ENCODE measurements around the gene GDPD4.

The GDPD4 gene

DNA sequence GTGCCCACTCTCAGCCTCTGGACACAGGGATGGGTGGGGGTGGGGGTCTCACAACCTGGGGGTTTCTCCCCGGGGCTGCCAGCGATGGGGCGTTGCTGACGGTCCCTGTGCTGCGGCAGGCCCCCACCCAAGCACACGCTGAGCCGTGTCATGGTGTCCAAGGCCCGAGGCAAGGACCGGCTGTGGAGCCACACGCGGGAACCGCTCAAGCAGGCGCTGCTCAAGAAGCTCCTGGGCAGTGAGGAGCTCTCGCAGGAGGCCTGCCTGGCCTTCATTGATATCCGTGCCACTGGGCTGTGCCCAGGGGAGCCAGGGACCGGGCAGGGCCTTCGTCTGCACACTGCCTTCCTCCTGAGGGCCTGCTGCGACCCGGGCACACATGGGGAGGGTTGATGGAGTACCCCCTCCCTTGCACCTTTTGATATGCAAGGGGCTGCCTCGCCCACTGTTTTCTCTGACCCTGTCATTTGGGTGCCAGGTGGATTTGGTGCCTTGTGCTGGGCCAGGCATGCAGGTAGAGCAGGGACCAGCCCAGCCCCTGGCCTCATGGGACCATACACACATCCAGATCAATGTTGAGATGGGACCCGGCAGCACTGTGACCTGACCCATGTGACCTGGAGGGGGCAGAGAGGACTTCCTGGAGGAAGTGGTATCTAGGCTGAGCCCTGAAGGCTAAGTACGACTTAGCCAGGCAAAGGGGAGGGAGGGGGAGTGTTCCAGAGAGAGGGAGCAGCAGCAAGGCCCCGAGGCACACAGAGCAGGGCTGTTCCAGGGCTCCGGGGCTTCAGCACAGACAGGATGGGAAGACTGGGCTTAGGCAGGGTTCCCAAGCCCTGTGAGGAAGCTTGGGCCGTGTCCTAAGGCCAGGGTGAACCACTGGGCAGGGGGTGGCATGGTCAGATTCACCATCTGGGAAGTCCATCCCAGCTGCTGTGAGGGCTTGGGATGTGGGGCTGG, 98.3 kb downstream of the GDPD4 start:
- DNase-seq = no peak

DNA sequence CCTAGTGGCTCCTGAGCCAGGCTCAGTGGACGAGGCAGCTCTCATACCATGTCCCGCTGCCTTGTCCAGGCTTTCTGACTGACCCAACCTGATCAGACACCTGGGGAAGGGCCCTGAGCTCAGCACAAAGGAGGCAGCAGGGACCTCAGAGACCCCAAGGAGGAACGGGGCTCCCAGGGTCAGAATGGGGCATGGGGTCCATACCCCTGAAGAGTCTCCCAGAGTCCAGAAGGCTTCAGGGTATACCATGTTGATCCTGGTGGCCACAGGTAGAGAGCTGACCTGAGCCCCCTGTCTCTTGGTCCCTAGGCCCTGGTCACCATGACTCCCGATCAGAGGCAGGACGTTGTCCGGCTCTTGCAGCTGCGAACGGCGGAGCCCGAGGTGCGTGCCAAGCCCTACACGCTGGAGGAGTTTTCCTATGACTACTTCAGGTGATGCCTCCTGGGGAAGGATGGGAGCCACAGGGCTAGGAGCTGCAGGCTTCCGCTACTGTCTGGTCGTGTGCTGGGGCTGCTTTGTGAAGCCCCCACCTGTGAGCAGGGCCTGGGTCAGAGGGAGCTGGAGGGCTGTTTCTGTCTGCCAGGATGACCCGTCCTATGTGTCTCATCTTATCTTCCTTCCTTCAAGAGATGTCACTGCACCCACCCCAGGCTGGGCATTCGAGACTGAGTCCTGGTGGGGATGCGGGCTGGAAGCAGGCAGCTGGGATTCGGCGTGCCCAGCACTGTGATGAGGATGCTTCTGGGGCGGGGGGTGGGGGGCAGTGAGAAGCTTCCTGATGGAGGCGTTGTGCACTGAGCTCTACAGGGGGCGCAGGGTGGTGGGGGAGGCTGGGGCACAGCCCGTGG, 99.3 kb downstream of the GDPD4 start:
- no peak for DNase-seq

DNA sequence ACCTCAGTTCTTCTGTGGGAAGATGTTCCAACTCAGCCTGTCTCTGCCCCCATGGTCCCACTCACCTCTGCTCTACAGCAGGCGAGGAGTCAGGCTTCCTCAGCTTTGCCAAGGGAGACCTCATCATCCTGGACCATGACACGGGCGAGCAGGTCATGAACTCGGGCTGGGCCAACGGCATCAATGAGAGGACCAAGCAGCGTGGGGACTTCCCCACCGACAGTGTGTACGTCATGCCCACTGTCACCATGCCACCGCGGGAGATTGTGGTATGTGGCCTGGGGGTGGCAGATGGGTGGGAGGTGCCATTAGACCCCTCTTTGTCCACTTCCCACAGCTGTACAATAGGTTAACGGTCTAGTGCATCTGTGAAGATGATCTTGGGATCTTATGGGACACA, 100.1 kb downstream of the GDPD4 start:
- no peak for DNase-seq

DNA sequence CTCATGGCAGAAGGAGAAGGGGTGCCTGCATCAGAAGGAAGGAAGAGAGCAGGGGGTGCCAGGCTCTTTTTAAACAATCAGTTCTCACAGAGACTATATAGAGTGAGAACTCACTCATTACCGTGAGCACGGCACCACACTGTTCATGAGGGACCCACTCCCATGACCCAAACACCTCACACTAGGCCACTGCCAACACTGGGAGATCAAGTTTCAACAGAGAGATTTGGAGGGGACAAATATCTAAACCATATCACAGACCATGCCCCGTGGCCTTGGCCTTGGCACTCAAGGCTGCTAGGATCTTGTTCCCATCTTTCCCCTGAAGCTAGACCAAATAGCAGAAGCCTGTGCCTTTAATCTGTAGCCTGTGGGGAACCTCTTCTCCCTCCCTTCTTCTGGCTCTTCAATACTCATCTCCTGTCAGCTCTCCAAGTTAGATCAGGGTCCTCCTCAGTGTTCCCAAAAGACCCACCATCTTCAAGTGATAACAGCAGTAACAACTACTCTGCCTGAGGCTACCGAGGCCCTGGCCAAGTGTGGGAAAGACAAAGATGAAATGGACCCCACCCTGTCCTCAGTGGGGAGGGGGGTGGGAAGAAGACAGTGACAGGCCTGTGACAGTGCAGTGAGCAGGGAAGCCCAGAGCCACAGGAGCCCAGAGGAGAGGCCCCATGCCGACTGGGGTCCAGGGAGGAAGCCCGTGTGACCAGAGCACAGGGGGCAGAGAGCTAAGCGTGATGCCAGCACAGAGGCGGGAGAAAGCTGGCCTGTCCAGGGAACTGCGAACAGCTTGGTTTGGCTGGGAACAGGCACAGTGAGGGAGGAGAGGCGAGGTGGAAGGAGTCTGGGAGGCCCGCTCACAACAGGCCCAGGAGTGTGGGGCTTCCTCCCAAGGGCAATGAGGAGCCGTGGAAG, 100.9 kb downstream of the GDPD4 start:
- no peak for DNase-seq

DNA sequence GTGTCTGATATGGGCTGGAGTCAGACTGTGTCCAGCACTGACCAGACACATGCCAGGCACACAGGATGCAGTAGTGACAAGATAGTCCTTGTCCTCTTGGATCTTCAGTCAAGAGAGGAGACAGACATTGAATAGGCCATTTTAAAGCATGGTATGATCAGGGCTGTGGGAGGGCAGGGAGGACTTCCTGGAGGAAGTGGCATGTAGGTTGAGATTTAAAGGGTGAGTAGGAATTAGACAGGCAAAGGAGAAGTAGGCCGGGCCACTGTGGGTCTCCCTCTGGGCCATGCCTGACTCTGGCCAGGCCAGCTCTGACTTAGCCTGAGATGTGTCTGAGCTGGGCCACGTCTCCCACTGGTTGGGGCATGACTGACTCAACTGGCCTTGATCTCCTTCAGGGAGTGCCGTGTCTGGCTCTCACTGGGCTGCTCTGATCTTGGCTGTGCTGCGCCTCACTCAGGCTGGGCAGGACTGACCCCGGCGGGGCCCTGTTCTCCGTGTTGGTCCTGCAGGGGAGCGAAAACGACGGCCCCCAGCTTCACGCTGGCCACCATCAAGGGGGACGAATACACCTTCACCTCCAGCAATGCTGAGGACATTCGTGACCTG, 102.2 kb downstream of the GDPD4 start:
- DNase-seq = no peak

DNA sequence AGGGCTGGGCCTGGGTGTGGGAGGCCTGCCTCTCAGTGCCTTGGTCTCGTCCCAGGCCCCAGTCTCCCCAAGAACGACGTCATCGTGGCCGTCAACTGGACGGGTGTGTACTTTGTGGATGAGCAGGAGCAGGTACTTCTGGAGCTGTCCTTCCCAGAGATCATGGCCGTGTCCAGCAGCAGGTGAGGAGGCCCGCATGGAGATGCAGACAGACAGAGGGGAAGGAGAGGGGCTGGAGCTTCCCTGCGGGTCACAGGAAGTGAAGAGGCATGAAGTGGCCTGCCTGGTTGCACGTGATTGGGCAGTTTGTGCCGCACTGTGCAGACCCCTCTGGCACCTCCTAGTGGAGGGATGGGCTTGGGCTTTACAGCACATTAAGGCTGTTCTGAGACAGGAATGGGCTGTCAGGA, 103.0 kb downstream of the GDPD4 start:
- peak; percentile 29 for DNase-seq

DNA sequence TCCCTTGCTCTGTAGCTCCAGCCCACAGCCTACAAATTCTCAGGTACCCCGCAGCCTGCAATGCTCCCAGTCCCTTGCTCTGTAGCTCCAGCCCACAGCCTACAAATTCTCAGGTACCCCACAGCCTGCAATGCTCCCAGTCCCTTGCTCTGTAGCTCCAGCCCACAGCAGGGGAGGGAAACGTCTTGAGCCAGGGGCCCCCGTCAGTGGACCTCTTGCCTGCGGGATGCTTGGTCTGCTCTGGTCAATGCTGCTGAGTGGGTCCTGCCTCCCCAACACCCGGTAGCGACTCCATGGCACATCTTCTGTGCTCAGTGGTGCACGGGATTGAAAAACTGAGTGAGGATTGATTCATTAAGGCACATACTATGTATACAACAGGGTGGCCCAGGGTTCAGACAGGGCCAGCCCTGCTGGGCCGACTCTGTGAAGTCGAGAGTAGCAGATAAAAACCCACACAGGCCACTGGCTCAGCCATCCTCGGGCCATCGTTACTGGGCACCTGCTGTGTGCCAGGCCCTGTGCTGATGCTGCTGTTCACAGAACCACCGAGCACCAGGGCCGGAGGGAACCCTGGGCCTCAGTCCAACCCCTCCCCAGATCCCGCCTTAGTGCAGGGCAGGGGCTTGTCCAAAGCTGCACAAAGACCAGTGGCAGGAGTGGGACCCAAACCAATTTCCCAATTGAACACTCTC, 103.7 kb downstream of the GDPD4 start:
- DNase-seq = no peak

DNA sequence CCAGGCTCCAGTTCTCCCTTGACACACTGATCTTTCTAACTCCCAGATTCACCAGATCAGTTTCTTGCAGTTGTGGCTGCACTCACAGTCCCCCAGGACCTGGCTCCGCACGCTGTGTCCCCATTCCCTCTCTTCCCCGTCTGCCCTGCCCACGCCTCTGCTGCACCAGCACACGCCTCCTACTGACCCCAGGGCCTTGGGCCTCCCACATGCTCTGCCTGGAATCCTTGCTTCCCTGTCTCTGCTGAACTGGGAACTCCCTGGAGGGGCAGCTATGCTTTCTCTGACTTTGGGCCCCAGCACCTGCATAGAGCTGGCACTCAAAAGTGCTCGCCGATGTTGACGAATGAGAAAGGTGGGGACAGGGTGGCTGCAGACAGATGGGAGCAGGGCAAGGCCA, 104.5 kb downstream of the GDPD4 start:
- no peak for DNase-seq

DNA sequence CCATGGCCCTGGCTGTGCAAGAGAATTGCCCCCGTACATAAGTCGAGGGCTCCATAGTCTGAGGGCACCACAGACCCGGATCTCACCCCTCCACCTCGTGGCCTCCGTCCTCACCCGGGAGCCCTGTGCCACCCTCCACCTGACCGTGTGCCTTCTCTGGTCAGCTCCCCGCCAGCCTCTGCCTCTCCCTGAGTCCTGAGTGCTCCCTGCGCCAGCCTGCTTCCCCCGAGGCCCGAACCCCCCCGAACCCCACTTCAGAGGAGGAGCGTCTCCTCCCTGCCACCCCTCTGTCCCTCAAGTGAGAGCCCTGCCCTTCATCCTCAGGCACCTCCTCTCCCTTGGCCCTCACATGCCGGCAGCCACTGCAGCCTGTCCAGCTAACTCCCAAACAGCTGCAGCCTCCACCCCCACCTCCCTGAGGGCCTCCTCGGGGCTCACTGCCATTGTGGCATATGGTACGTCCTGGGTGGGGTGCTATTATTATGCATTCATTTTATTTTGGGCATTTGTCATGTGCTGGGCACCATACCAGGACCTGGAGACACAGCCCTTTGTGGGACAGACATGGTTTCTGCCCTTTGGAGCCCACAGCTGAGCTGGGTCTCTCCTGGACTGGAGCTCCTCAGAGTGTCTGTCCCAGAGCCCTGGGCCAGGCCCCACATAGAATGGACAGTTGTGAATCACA, 106.3 kb downstream of the GDPD4 start:
- no peak for DNase-seq

DNA sequence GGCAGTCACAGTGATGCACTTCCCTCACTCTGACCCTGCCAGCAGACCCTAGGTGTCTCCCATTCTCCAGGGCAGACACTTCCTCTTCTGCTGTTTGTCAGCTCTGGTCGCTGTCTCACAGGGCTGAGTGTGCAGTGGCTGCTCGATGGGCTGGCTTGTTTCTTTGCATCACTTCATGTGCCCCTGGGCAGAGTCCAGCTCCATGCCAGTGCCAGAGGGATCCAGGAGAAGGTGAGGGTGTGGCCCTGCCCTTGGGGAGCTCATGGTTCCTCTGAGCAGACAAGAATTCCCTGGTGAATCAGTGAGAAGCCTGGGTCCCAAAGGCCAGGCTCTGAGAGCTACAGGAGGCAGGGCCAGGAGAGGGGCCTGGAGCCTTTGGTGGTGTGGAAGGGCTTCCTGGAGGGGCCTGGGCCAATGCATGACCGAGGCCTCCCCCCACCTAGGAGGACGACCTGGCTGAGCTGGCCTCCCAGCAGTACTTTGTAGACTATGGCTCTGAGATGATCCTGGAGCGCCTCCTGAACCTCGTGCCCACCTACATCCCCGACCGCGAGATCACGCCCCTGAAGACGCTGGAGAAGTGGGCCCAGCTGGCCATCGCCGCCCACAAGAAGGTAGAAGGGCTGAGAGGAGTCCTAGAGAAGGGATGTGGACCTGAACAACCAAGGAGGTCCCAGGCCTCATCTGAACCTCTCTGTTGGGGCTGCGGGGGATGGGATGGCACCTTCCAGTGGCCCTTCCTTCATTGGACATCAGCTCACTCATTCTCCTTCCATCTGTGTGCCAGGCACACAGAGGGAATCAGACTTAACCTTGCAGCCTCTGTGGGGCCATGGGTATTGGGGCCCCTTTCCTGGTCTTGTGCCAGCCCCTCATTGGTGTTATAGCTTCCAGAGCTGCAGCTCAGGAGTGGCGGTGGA, 107.3 kb downstream of the GDPD4 start:
- DNase-seq = no peak

DNA sequence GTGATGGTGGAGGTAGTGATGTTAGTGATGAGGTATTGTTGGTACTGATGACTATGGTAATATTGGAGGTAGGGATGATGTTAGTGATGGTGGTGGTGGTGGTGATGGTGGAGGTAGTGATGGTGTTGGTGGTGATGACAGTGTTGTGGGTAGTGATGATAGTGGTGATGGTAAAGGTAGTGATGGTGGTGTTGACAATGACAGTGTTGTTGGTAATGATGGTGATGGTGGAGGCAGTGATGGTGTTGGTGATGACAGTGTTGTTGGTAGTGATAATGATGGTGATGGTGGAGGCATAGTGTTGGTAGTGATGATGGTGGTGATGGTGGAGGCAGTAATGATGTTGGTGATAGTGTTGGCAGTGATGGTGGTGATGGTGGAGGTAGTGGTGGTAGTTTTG, 108.3 kb downstream of the GDPD4 start:
- DNase-seq = no peak

DNA sequence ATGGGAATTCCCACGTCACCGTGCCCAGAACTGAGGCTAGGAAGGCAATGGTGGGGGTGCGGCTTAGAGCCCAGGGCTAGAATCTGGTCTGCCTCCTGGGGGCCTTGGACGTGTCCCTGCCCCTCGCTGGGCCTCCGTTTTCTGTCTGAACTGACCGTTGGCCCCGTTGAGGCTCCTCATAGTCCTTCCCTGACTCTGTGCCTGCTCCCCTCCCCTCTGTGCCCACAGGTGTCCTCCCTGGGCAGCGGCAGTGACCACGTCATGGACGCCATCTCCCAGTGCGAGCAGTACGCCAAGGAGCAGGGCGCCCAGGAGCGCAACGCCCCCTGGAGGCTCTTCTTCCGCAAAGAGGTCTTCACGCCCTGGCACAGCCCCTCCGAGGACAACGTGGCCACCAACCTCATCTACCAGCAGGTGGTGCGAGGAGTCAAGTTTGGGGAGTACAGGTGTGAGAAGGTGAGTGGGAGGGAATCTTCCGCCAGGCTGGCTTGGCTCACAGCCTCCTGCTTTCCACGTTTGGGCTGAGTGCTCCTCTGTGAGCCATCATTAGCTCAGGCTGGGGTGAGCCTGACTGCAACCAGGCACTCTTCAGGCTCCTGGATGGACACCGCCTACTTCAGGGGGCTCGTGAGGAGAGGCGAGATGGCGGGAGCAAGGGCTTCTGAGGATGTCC, 109.5 kb downstream of the GDPD4 start:
- peak; percentile 40 for DNase-seq

DNA sequence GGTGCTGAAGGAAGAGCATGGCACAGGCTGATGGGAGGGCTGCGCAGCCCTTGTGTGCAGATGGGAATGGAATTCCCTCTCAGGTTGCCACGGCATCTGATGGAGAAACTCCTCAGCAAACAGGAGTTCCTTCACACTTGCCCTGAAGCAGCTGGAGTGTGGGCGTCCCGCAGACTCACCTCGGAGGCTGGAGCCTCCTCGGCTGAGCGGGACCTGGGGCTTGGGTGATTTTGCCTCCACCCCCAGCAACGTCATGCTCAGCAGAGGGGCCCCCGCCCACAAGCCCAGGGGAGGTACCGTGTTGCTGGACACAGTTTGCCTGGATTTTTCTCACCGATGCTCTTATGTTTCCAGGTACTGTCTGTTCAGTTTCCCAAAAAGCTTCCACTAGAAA, 110.1 kb downstream of the GDPD4 start:
- DNase-seq = no peak

DNA sequence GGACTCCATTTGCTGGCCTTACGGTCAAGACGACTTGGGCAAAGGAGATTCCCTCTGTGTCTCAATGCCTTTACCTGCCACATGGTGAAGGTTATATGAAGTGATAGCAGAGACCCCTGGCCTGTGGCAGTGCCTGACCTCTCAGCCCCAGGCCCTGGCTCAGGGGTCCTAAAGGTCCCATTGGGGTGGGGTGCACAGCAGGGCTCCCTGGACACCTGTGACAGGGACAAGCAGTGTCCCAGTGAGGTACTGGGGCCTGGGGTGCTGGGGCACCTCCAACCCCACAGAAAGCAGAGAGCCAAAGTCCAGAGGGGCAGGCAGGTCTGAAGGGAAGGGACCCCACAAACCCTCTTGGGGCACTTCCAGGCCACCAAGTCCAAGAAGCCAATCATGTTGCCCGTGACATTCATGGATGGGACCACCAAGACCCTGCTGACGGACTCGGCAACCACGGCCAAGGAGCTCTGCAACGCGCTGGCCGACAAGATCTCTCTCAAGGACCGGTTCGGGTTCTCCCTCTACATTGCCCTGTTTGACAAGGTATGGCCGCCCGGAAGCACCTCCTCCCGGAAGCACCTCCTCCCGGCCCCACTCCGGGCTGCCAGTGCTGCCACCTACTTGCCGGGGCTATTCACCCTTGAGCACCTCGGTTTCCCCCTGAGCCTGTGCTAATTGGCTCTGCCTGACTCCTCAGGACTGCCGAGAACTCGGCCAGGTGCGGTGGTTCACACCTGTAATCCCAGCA, 111.0 kb downstream of the GDPD4 start:
- DNase-seq = no peak

DNA sequence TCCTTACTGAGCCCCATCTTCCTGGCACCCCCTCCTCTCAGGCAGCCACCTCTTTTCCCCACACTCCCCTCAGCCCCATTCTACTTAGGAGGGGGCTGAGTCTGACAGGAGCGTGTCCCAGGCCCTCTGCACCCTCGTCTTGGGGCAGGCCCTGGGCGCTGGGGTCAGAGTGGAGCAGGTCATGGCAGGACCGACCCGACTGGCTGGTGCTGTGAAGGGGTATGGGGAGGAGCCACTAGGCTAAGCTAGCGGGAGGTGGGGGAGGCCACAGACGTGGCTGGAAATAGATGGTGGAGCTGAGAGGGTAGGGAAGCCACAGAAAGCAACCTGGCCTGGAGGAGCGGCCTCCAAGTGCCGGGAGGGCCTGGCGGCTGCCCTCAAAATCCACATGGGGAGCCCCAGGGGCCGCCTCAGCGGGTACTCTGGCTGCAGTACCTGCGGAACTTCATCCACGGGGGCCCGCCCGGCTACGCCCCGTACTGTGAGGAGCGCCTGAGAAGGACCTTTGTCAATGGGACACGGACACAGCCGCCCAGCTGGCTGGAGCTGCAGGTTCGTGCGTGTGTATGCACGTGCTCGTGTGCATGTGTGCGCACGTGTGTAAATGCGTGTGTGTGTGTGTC, 111.8 kb downstream of the GDPD4 start:
- DNase-seq = no peak

DNA sequence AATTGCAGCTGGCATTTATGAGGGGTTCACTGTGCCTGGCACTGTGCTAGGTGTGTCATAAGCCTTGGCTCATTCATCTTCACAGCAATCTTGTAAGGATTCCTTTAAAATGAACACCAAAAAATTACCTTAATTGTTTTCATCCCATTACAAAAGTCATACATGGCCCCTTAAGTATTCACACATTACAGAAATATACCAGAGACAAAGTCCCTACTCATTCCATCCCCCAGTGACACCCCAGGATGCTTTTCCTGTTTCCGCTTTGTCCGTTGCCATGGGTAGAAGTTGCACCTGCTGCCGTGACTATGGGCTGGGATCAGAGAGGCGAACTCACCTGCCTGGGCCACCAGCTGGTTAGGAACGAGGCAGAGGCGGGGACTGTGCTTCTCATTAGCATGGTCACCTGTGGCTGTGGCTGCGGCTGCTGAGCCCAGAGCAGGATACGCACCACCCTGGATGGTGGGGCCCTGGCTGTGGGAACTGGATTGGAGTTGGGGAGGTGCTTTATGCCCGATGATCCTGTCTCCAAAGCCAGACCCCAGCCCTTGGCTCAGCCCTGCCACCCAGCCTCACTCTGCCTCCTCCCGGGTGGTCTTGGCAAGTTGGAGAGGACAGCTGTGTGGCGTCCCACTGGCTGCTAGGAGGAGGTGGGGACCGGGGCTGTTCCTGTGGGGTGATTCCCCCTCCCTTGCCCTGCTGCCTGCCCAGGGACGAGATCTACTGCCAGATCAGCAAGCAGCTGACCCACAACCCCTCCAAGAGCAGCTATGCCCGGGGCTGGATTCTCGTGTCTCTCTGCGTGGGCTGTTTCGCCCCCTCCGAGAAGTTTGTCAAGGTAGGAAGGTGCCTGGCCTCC, 112.6 kb downstream of the GDPD4 start:
- DNase-seq = peak; percentile 78
